Posterior vena cava (tissue), 2 donors: ENCODE data around the gene ENTHD1. TPM values are rescaled to one million over a fixed set of nuclear protein-coding genes. Genes with fewer than 3 reads are reported as not detected.
"Not testable (repeated sequence)": the region's sequence is repeated elsewhere in the genome, so short reads cannot be mapped to it uniquely, and the experiment has no call there.

ENCODE experiments used
- DNase-seq: peaks from one replicate; pipeline ENCODE4 v3.0.0-alpha.2; 2020; ENCODE audit warnings: low spot score
- intact Hi-C, 2 donors: fragments of 100-400 bp; cut with DNase I; formaldehyde crosslinking; loops; one replicate each; pipeline versions ENCODE4 v1.14.1 to v1.14.2; 2022 to 2023
- total RNA-seq, 2 donors: library from RNA; stranded (reverse); fragmentation: NEBNext Ultra II Directional; extraction: Animal tissue kit (Norgen Biotek cat#: 25700); gene quantifications; one replicate each; pipeline ENCODE4 v1.2.1, GENCODE V29; 2021
- donor health status: DM: yes; HTN: yes; CAD: no.
- donor health status: DM: yes; HTN: yes; CAD: no.

Gene ENTHD1
- total RNA-seq, 2 donors from 2014 or later, result not detected

DNA sequence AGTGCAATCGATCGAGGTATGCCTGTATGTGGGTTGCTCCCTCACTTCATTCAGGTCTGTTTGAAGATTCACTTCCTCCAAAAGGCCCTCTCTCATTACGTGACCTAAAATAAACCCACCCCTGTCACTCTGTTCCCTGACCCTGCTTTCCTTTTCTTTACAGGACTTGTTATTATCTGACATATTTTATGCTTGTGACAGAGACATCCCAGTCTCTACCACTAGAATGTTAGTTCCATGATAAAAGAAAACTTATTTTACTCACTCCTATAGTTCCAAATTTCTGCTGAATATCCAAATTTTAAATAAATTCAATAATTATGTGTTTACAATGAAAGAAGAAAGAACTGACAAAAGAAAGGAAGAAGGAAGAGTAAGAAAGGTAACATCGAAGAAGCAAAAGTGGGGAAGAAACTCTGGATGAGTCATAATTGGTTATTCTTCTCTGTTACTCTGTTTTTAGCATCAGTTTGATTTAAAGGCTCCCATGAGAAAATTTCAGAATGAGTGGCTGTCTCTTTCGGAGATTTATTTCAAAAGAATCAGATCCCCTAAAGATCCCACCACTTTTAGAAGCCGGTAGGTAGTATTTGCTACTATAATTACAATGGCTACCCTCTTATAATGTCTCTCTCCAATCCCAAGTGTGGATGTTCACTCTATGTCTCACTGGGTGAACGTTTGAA lies 33.5 kb downstream of the ENTHD1 start:
- intact Hi-C loops, result no loop called here
- no peak for DNase-seq

- intact Hi-C loops, result no loop called here
- DNase-seq, result no peak
These were observed 37.0 kb downstream of the ENTHD1 start for GRCh38 chr22:39856588-39856987.

- intact Hi-C loops, result no loop called here
- no peak for DNase-seq
These were observed 40.8 kb downstream of the ENTHD1 start for GRCh38 chr22:39852799-39853198.

GRCh38 chr22:39851606-39852315 lies 41.8 kb downstream of the ENTHD1 start:
- intact Hi-C loops, result no loop called here
- DNase-seq, result no peak

GRCh38 chr22:39847477-39847876 lies 46.1 kb downstream of the ENTHD1 start:
- intact Hi-C loops, result no loop called here
- no peak for DNase-seq

- DNase-seq, intact Hi-C loops: not testable (repeated sequence)
These were observed 47.0 kb downstream of the ENTHD1 start for GRCh38 chr22:39846539-39846938.

DNA sequence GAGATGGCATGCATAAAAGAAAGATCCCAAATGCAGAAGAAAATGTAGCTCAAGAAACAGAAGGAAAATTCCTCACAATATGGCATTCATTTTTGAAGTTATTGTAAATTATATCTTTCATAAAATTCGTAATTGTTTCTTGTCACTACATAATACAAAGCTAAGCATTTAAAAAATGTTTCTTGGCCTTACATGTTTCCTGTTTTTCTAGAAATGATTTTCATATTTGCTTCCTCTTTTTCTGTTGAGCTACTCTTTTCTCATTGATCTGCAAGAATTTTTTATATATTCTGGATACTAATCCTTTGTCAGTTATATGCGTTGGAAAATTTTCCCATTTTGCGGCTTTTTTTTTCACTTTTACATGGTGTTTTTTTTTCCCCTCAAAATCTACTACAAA lies 48.0 kb downstream of the ENTHD1 start:
- no peak for DNase-seq
- intact Hi-C loops, result no loop called here

GRCh38 chr22:39839917-39840510 lies 53.5 kb downstream of the ENTHD1 start:
- no peak for DNase-seq
- intact Hi-C loops, result no loop called here

DNA sequence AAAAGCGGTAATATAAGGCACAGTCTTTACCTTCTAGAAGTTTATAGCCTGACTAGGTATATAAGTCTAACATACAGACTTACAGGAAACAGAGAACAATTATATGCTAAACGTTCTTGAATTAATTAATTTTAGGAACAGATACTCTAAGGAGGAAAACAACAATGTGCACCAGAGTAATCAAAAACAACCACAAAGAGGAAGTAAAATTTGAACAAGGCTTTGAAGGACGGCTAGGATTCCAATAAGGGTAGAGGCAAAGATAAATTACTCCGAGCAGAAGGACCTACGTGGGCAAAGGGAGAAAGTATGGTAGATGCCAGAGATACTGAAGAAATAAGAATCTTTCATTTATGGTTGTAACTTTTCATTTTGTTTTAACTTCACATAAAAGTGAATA lies 54.4 kb downstream of the ENTHD1 start:
- intact Hi-C loops, result no loop called here
- DNase-seq, result no peak

- DNase-seq, result no peak
- intact Hi-C loops, result no loop called here
These were observed 60.0 kb downstream of the ENTHD1 start for GRCh38 chr22:39833610-39834009.

- no peak for DNase-seq
- intact Hi-C loops, result no loop called here
These were observed 60.5 kb downstream of the ENTHD1 start for GRCh38 chr22:39833093-39833492.

DNA sequence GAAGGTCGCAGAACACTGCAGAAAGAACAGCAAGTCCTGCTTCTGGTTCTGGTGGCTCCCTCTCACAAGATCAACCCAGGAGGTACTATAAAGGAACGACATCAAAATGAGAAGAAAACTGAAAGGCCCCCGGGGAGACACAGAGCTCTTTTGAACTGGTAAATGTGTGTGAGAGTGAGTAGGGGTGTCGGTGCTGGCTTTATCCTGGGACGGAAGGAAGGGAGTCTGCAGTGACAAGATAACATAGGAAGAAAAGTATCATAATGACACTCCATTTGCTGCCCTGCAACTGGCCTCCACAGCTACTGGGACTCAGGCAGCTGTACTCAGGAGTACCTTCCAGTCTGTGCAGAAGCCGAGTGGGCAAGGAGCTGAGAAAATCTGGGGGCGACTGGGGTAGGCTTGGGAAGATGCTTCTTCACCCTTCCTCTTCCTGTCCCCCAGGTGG lies 60.9 kb downstream of the ENTHD1 start:
- intact Hi-C loops, result no loop called here
- no peak for DNase-seq

GRCh38 chr22:39825661-39826102 lies 67.9 kb downstream of the ENTHD1 start:
- intact Hi-C loops, result no loop called here
- DNase-seq, result no peak

DNA sequence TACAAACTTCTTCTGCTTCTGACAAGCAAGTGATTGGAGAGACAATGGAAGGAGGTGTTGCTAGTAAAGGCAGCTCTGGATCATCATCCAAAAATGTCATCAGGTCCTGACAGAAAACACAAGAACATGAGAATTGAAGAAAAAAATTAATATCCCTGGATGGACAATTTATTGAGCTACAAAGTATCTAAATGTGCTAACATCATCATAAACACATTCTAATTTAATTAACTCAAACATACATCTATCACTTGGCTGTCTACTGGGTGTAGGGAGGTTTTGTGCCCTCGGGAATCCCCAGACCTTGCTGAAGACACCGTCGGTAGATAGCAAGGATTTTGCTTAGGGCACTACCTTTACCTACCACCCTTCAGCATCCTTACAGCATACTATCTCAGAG lies 72.6 kb downstream of the ENTHD1 start:
- DNase-seq, result no peak
- intact Hi-C loops, result no loop called here

DNA sequence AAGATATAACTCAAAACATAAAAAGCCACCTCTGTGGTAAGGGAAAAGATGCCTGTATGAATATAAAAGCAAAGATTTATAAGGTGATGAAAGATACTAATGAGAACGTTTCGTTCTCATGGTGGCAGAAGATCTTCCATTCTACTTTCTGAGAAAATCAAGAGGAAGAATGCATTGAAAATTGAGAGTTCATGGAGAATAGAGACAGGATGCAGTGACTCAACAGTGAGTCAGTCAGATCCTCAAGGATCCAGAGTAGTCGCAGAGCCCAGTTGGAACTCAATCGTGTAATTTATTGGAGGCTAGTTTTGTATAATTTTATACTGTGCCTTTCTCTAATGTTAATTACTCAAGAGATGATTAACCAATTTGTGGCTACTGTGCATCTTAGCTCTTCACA lies 73.3 kb downstream of the ENTHD1 start:
- intact Hi-C loops, result no loop called here
- DNase-seq, result no peak

- intact Hi-C loops, result no loop called here
- no peak for DNase-seq
These were observed 74.1 kb downstream of the ENTHD1 start for GRCh38 chr22:39819429-39819828.

DNA sequence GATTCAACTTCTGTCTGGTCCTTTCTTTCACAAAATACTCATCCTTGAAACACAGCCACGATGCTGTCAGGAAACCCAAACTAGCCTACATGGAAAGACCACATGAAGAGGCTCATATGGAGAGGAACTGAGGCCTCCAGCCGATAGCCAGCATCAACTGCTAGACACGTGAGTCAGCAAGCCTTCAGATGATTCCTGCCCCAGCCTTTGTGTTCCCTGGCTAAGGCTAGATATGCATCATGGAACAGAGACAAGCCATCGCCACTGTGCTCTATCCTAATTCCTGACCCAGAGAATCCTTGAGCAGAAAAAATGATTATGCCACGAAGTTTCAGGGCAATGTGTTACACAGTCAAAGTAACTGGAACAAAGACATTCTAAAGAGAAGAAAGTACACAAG lies 75.5 kb downstream of the ENTHD1 start:
- no peak for DNase-seq
- intact Hi-C loops, result no loop called here

DNA sequence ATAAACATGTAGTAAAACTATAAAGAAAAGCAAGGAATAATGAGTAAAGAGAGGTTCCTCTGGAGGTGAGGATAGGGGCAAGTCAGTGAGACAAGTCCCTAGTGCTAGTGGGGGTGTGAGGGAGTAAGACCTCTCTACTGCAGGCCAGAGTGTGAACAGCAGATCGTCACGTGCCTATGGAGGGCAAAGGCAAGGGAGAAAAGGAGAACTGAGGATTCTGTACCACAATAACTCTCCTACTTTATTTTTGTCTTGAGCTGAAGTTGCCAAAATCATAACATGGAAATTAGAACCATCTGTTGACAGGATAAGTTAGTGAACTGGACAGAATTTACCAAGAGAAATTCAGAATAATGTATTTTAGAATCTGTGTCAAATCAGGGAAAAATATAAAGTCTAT lies 77.6 kb downstream of the ENTHD1 start:
- DNase-seq, result no peak
- intact Hi-C loops, result no loop called here

DNA sequence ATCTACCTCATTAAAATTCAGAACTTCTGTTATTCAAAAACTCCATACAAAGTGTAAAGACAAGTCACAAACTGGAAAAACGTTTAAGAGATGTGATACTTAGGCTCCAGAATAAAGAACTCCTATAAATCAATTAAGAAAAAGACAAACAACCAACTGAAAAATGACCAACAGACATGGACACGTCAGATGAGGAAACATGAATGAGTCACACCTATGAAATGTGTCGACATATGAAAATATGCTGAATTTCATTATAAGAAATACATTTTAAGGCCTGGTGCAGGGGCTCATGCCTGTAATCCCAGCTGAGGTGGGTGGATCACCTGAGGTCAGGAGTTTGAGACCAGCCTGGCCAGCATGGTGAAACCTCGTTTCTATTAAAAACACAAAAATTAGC lies 78.7 kb downstream of the ENTHD1 start:
- no peak for DNase-seq
- intact Hi-C loops, result no loop called here

- DNase-seq, result no peak
- intact Hi-C loops, result no loop called here
These were observed 83.6 kb downstream of the ENTHD1 start for GRCh38 chr22:39809772-39810557.
